ENCODE measurements around the gene ANO5. TPM values are rescaled to one million over a fixed set of nuclear protein-coding genes. Genes with fewer than 3 reads are reported as not detected.
A peak's percentile ranks its signal among the peaks of the same experiment; 100 is the strongest.

The ANO5 gene
- total RNA-seq, 3 donors from 2014 or later, result 7.8 to 10.2 (median 9.9) TPM

DNA sequence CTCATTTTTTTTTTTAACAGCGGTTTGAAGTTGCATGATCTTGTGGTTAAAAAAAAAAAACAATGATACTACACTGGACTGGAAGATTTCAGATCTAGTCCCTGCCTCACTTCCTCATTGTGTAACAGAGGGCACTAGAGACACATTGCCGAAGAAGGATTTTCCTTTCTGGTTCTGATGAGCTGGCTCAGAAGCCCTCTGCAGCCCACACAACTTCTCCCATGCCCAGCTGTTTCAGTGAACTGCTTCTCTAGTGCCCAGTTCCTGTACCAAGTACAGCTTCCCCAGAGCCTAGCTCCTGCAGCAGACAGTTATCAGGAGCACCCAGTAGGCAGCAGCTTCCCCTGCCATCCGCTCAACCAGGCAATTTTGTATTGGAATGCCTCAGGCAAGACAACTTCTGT is 29.5 kb upstream of the ANO5 start:
- TF ChIP-seq, protein P1, sequence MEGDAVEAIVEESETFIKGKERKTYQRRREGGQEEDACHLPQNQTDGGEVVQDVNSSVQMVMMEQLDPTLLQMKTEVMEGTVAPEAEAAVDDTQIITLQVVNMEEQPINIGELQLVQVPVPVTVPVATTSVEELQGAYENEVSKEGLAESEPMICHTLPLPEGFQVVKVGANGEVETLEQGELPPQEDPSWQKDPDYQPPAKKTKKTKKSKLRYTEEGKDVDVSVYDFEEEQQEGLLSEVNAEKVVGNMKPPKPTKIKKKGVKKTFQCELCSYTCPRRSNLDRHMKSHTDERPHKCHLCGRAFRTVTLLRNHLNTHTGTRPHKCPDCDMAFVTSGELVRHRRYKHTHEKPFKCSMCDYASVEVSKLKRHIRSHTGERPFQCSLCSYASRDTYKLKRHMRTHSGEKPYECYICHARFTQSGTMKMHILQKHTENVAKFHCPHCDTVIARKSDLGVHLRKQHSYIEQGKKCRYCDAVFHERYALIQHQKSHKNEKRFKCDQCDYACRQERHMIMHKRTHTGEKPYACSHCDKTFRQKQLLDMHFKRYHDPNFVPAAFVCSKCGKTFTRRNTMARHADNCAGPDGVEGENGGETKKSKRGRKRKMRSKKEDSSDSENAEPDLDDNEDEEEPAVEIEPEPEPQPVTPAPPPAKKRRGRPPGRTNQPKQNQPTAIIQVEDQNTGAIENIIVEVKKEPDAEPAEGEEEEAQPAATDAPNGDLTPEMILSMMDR (IDR thresholded peaks at IDR 0.05), result no peak
- Histone ChIP-seq H3K36me3 (ENCODE audit: low read depth) (no peaks in the 10 kb centered on the region), H3K9me3 (no peaks in the 10 kb centered on the region), H3K4me1 (ENCODE audit: low read depth) (peaks cover 5% of the 10 kb centered on the region), H3K4me3 (no peak overlapping the region)
- ATAC-seq (peak; percentile 45), DNase-seq (peak in 1 of 3 donors; percentile 2)
- intact Hi-C loops (cut with DNase I, micrococcal nuclease), result no loop called here

GRCh38 chr11:22165087-22165486 is 27.8 kb upstream of the ANO5 start:
- intact Hi-C loops (cut with DNase I, micrococcal nuclease), result no loop called here

DNA sequence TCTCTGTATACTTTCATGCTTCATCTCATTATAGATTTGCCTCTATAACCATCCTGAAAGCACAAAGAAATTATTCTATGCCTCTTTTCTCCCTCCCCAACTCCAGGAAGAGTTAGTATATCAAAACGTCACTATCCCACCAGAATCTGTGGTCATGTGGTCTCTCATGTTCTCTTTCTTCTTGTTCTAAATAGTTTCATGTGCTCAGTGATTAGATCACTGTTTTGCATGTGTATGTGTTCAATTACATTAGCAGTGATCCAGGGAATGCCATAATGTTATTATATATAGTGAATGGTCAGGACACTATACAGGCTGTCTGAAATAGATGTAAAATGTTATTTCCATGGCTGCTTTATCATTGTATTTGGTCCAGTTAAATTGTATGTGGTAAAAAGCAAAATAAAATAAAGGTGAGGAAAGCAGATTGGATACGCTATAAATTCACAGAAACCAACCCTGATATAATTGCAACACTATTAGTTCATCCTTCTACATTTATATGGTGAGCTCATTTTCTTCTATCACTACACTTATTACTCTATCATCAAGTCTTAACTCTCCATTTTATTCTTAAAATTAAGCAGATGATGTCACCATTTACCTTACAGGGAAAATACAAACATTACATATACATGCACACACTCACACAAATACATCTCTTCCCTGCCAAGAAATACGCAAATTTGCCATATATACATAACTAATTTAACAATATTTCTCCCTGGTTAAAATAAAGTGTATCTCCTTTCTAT is 26.9 kb upstream of the ANO5 start:
- TF ChIP-seq, protein P1 (IDR thresholded peaks at IDR 0.05), result no peak
- Histone ChIP-seq H3K36me3 (ENCODE audit: low read depth) (no peaks in the 10 kb centered on the region), H3K9me3 (no peaks in the 10 kb centered on the region), H3K4me1 (ENCODE audit: low read depth) (peaks cover 5% of the 10 kb centered on the region), H3K4me3 (no peak overlapping the region)
- no peak for DNase-seq
- no peak for ATAC-seq
- intact Hi-C loops (cut with DNase I, micrococcal nuclease), result no loop called here

More at GRCh38 chr11:22165087-22165486, 27.8 kb upstream of the ANO5 start:
- no peaks in the 10 kb centered on the region for H3K9me3 ChIP-seq
- TF ChIP-seq, protein P1 (IDR thresholded peaks at IDR 0.05), result no peak
- peaks cover 5% of the 10 kb centered on the region for H3K4me1 ChIP-seq (ENCODE audit: low read depth)
- no peaks in the 10 kb centered on the region for H3K36me3 ChIP-seq (ENCODE audit: low read depth)
- ATAC-seq (peak; percentile 96), DNase-seq (peak in 1 of 3 donors; percentile 26)
- H3K4me3 ChIP-seq, result no peak overlapping the region

GRCh38 chr11:22169833-22170232 is 23.1 kb upstream of the ANO5 start:
- DNase-seq (no peak), ATAC-seq (no peak)
- intact Hi-C loops (cut with DNase I, micrococcal nuclease), result loop anchor here (10.0 kb wide), 2 partner anchors 135 to 385 kb away; no protein-coding TSS in a partner anchor
- Histone ChIP-seq H3K9me3 (no peaks in the 10 kb centered on the region), H3K4me3 (no peak overlapping the region), H3K4me1 (ENCODE audit: low read depth) (no peaks in the 10 kb centered on the region), H3K36me3 (ENCODE audit: low read depth) (no peaks in the 10 kb centered on the region)
- TF ChIP-seq, protein P1 (IDR thresholded peaks at IDR 0.05), result no peak

DNA sequence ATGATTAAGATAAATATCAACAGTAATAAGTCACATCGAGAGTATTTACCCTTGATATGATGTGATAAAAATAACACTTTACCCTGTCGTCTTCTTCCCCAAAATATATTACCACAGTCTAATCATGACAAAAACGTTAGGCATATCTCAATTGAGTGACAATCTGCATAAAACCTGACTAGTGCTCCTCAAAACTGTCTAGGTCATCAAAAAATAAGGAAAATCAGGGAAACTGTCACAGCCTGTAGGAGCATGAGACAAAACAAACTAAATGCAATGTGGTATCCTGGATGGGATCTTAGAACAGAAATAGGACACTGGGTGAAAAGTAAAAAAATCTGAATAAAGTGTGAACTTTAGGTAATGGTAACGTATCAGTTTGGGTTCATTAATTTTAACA is 19.4 kb upstream of the ANO5 start:
- DNase-seq (no peak), ATAC-seq (no peak)
- Histone ChIP-seq H3K4me3 (no peak overlapping the region), H3K36me3 (ENCODE audit: low read depth) (no peaks in the 10 kb centered on the region), H3K9me3 (no peaks in the 10 kb centered on the region), H3K4me1 (ENCODE audit: low read depth) (no peaks in the 10 kb centered on the region)
- intact Hi-C loops (cut with DNase I, micrococcal nuclease), result loop anchor here (10.0 kb wide), 2 partner anchors 131 to 381 kb away; no protein-coding TSS in a partner anchor
- TF ChIP-seq, protein P1 (IDR thresholded peaks at IDR 0.05), result no peak
